ENCODE measurements around the gene IFNA2.

IFNA2 gene

GRCh38 chr9:21415493-21416267 lies 30.5 kb upstream of the IFNA2 start:
- in situ Hi-C loops (cut with MboI; ENCODE audit: low sequenced_read_pairs, unreplicated experiment), result no loop called here
- TF ChIP-seq CTCF (IDR thresholded peaks at IDR 0.05; ENCODE audit: borderline replicate concordance, control extremely low read depth, extremely low read depth, insufficient read depth, missing control alignments), result no peak
- no peak for DNase-seq (ENCODE audit: low spot score)

GRCh38 chr9:21414220-21414940 lies 29.2 kb upstream of the IFNA2 start:
- in situ Hi-C loops (cut with MboI; ENCODE audit: low sequenced_read_pairs, unreplicated experiment), result no loop called here
- DNase-seq (ENCODE audit: low spot score), result no peak
- TF ChIP-seq CTCF (IDR thresholded peaks at IDR 0.05; ENCODE audit: borderline replicate concordance, control extremely low read depth, extremely low read depth, insufficient read depth, missing control alignments), result no peak

DNA sequence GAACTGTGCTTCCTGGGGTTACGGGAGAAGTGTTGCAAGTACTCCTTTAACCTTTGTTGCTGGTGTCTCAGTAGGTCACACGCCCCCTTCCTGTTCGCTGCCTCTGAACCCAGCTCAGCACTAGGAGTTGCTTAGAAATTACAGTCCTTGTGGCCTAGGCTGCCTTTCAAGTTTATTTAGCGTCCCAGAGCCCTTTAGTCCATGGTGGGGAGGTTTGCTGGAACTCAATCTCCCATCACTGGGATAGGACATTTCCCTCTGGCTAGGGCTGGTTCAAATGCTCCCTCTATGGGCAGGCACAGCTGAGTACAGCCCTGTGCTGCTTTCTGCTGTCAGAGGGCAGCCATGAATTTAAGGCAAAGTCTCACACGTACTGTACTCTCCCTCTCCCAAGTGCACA lies 28.4 kb upstream of the IFNA2 start:
- DNase-seq (ENCODE audit: low spot score), result no peak
- in situ Hi-C loops (cut with MboI; ENCODE audit: low sequenced_read_pairs, unreplicated experiment), result no loop called here

GRCh38 chr9:21413151-21413550 lies 28.0 kb upstream of the IFNA2 start:
- in situ Hi-C loops (cut with MboI; ENCODE audit: low sequenced_read_pairs, unreplicated experiment), result no loop called here
- no peak for DNase-seq (ENCODE audit: low spot score)
- no peak for TF ChIP-seq CTCF (IDR thresholded peaks at IDR 0.05; ENCODE audit: borderline replicate concordance, control extremely low read depth, extremely low read depth, insufficient read depth, missing control alignments)

More for the DNA sequence above, 28.4 kb upstream of the IFNA2 start:
- TF ChIP-seq CTCF (IDR thresholded peaks at IDR 0.05; ENCODE audit: borderline replicate concordance, control extremely low read depth, extremely low read depth, insufficient read depth, missing control alignments), result peak; percentile 46

GRCh38 chr9:21412107-21412506 lies 26.9 kb upstream of the IFNA2 start:
- in situ Hi-C loops (cut with MboI; ENCODE audit: low sequenced_read_pairs, unreplicated experiment), result no loop called here
- TF ChIP-seq CTCF (IDR thresholded peaks at IDR 0.05; ENCODE audit: borderline replicate concordance, control extremely low read depth, extremely low read depth, insufficient read depth, missing control alignments), result no peak
- no peak for DNase-seq (ENCODE audit: low spot score)

GRCh38 chr9:21408817-21409216 lies 23.6 kb upstream of the IFNA2 start, which contains the start of gene IFNA8:
TSS of gene IFNA8 (plus strand) at chr9:21409117. CDS start at chr9:21409177, 60 bp downstream.
- no peak for TF ChIP-seq CTCF (IDR thresholded peaks at IDR 0.05; ENCODE audit: borderline replicate concordance, control extremely low read depth, extremely low read depth, insufficient read depth, missing control alignments)
- DNase-seq (ENCODE audit: low spot score), result no peak
- in situ Hi-C loops (cut with MboI; ENCODE audit: low sequenced_read_pairs, unreplicated experiment), result no loop called here
